Small intestine (tissue), 7 donors: ENCODE data around the gene SV2C. TPM values are rescaled to one million over a fixed set of nuclear protein-coding genes. Genes with fewer than 3 reads are reported as not detected.

Experiments
- DNase-seq, 2 donors: peaks; one replicate each; pipeline versions ENCODE4 v3.0.0 to v3.0.0-alpha.2; 2013
- FAIRE-seq: peaks from 2 replicates; lab custom pipeline; 2012; peaks lifted over from hg19 to GRCh38; lab: Jason Lieb, UNC
- H3K27ac ChIP-seq, 3 donors: one replicate each; pipeline ENCODE4 v1.5.1; 2013; ENCODE audit warnings: low read length in 2 of 3, mild to moderate bottlenecking in 2 of 3, control low read depth in 1 of 3, inconsistent platforms in 1 of 3, low read depth in 1 of 3, moderate library complexity in 1 of 3
- H3K27me3 ChIP-seq, 3 donors: one replicate each; pipeline ENCODE4 v1.6.1; 2013; ENCODE audit warnings: low read length in 3 of 3, inconsistent platforms in 1 of 3; ENCODE audit not compliant: control insufficient read depth in 3 of 3, insufficient read depth in 3 of 3
- H3K36me3 ChIP-seq, 3 donors: one replicate each; pipeline ENCODE4 v1.6.1; 2013; ENCODE audit warnings: low read length in 3 of 3, inconsistent platforms in 1 of 3, low read depth in 1 of 3, mild to moderate bottlenecking in 1 of 3, moderate library complexity in 1 of 3; ENCODE audit not compliant: control insufficient read depth in 3 of 3, insufficient read depth in 2 of 3
- H3K4me1 ChIP-seq, 3 donors: one replicate each; pipeline ENCODE4 v1.6.1; 2013; ENCODE audit warnings: low read length in 2 of 3, inconsistent platforms in 1 of 3, low read depth in 1 of 3, mild to moderate bottlenecking in 1 of 3, moderate library complexity in 1 of 3; ENCODE audit not compliant: control insufficient read depth in 3 of 3, insufficient read depth in 2 of 3
- H3K4me3 ChIP-seq, 3 donors: one replicate each; pipeline ENCODE4 v1.5.1; 2013; ENCODE audit warnings: low read length in 3 of 3, control low read depth in 1 of 3, inconsistent platforms in 1 of 3, low read depth in 1 of 3, mild to moderate bottlenecking in 1 of 3, moderate library complexity in 1 of 3
- H3K9me3 ChIP-seq, 2 donors: one replicate each; pipeline ENCODE4 v1.6.1; 2013; ENCODE audit warnings: low read depth in 1 of 2, low read length in 1 of 2; ENCODE audit not compliant: control insufficient read depth in 2 of 2, insufficient read depth in 1 of 2
- WGBS, 3 donors: extraction: QIAGEN DNeasy Blood & Tissue Kit; methylation state at CpG; one replicate each; pipeline ENCODE4 v1.1.7; 2013; 5-methylcytosine and 5-hydroxymethylcytosine counted together
- polyA plus RNA-seq, 4 donors: library from polyadenylated mRNA; stranded (reverse) in 3 of 4; unstranded in 1 of 4; fragments of 200-250 nt in 3 of 4; fragments of 120-200 nt in 1 of 4; gene quantifications; one replicate each; pipeline versions ENCODE4 v1.2.1 to v1.2.3, GENCODE V29; 2013
- donor health status: healthy with polysubstance abuse.
- donor health status: control.
- donor health status: control.
- donor health status: Bipolar disorder and iron deficiency.
- donor health status: healthy.

Gene SV2C
- polyA plus RNA-seq, 4 donors, result 0.03 to 1.6 TPM; not detected in 2

DNA sequence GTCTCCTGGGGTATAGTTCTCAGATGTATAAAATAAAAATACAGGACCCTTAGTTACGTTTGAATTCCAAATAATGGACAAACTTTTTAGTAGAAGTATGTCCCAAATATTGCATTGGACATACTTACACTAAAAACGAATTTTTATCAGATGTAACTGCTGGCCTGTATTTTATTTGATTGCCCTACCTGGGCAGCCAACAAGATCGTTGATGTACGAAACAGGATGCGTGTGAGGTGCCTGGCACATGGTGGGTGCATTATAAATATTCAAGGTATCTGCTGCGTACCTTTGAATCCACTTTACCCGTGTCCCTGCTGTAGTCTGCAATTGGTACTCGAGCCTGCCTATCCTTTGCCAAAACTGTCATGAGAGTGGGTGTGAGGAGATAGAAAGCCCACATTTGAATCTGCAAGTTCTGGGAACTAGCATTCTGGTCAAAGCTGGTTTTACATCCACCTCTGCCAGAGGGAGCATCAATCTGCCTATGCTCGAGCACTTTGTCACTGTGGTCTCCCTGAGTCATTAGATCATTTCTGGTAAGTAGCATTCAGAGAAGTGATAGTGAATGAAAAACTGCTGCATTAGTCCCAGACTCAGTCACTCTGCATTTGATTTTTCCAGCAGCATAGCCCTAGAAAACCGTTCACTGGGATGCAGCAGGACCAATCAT lies 186.2 kb downstream of the SV2C start:
- no peaks in the 10 kb centered on the region for H3K36me3 ChIP-seq
- H3K4me1 ChIP-seq, result no peaks in the 10 kb centered on the region
- 66 to 70% (median 70%) methylated on average over 10 of the region's 10 CpGs for WGBS, 3 donors
- DNase-seq (no peak), FAIRE-seq (no peak)
- peaks cover 0 to 5% of the 10 kb centered on the region in 2 donors for H3K9me3 ChIP-seq
- H3K27ac ChIP-seq, result no peak overlapping the region
- no peaks in the 10 kb centered on the region for H3K27me3 ChIP-seq
- no peak overlapping the region for H3K4me3 ChIP-seq

DNA sequence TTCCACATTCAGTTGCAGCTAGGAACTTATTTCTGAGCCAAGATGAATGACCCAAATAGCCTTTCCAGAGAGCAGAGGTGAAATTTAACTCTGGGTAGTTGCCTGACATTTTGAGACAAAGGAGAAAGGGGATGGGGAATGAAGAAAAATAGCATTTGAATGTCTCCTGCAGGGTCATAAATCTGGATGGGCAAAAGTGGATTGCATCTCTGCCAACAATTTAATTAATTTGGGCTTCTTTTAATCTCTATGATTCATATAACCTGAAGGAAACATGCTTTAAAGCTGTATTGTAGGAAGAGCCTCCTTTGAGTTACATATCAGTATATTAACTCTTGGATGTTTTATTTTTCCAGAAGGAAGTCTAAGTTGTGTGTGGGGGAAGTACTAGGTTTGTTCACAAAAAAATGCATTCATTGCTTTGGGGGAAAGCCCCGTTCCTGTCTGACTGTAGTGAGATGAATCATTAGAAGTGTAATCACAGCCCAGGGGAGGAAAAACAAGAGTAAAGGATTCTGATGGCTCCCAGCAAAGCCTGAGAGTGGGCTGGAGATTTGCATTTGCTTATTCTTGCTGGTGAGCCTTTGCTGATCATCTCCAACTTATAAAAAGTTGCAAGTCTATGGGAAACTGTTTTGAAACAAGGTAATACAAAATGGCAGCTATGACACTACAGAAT lies 186.9 kb downstream of the SV2C start:
- Histone ChIP-seq H3K36me3 (no peaks in the 10 kb centered on the region), H3K9me3 (peaks cover 0 to 5% of the 10 kb centered on the region in 2 donors), H3K27me3 (no peaks in the 10 kb centered on the region), H3K4me1 (no peaks in the 10 kb centered on the region), H3K4me3 (no peak overlapping the region), H3K27ac (no peak overlapping the region)
- 16 to 26% (median 24%) methylated on average over 1 of the region's 1 CpG for WGBS, 3 donors
- DNase-seq (no peak), FAIRE-seq (no peak)

DNA sequence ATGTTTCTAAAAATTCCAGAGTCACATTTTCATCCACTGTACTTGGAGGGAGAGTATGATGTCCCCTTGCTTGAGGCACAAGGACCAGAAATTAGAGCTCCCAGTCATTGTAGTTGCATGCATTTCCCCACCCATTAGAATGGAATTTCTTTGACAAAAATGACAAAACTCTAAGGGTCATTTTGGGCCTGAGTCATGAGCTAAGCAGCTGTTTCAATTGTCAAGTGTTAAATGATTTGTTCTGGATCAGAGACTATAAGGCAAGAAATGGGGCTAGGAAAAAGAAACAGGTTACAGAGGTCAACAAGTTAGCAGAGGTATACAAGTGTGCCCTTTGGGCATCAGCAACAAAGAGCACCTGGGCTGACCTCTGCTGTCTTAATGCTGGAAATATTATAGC lies 188.7 kb downstream of the SV2C start:
- H3K4me3 ChIP-seq, result no peak overlapping the region
- H3K36me3 ChIP-seq, result no peaks in the 10 kb centered on the region
- no peaks in the 10 kb centered on the region for H3K4me1 ChIP-seq
- H3K27ac ChIP-seq, result no peak overlapping the region
- H3K9me3 ChIP-seq, result peaks cover 0 to 5% of the 10 kb centered on the region in 2 donors
- H3K27me3 ChIP-seq, result no peaks in the 10 kb centered on the region
- DNase-seq (no peak), FAIRE-seq (no peak)

DNA sequence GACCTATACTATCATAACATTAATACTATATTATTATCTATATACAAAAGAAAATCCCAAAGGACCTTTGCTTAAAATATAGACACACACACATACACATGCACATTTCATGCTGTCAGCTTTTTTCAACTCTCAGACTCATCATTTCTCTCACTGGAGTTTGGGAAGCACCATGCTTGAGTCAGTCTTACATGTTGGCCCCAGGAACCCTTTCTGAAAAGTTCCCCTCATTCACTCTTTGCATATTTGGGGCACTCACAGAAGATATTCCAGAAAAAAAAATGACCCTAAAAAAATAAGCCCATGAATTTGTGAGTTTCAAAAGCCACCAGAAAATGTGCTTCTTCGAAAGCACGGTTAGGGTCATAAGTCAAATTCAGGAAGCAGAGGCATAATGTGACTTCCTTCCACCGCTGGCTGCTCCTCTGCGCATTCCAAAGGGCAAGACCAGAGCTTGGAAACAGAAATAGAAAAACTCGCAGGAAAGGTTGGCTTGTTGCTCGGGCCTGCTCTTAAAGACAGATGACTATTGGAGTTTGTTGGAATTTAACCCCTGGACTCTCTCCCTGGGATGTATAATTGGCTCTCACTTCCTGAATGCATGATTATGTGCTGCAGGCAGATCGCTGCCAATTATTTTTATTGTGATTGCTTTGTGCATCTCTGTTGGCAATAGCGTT lies 190.2 kb downstream of the SV2C start:
- Histone ChIP-seq H3K27me3 (no peaks in the 10 kb centered on the region), H3K36me3 (no peaks in the 10 kb centered on the region), H3K4me3 (no peak overlapping the region), H3K4me1 (no peaks in the 10 kb centered on the region), H3K9me3 (peaks cover 0 to 5% of the 10 kb centered on the region in 2 donors), H3K27ac (peak overlapping the region in 1 of 3 donors; percentile 44)
- FAIRE-seq (peak; percentile 72), DNase-seq (peak in 1 of 2 donors; percentile 96)
- WGBS, 3 donors, result 20 to 23% (median 21%) methylated on average over 8 of the region's 8 CpGs

DNA sequence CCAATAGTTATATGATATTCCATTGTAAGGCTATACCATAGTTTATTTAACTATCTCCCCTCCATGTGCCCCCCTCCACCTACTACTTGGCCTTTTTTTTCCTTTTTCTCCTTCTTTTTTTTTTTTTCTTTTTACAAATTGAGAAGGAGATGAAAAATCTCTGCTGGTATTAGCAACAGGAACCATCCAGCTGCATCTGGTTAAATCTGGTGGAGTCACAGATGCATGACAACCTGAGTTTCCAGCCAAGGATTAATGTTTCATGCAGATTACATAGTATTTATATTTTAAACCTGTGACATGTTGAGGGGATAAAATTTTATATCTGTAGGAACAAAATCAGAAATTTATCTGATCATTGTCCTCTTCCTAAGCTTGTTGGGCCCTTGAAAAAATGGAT lies 191.4 kb downstream of the SV2C start:
- FAIRE-seq (no peak), DNase-seq (no peak)
- Histone ChIP-seq H3K36me3 (no peaks in the 10 kb centered on the region), H3K4me1 (no peaks in the 10 kb centered on the region), H3K27me3 (no peaks in the 10 kb centered on the region), H3K27ac (no peak overlapping the region), H3K4me3 (no peak overlapping the region), H3K9me3 (peaks cover 0 to 5% of the 10 kb centered on the region in 2 donors)

DNA sequence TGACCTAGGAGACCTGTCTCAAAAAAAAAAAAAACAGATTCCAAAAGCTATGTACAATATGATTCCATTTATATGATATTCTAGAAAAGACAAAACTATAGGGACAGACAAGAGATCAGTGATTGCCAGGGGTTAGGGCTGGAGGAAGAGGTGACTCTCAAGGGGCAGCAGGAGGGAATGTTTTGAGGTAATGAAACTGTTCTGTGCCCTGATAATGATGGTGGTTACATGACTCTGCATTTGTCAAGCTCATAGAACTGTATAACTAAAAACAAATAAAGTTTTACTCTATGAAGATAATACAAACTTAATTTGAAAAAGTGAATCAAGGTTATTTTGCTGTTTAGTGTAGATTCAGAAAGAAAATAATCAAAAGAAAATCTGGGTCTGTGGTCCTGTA lies 194.6 kb downstream of the SV2C start:
- no peaks in the 10 kb centered on the region for H3K4me1 ChIP-seq
- no peak overlapping the region for H3K27ac ChIP-seq
- DNase-seq, result no peak
- H3K36me3 ChIP-seq, result no peaks in the 10 kb centered on the region
- H3K4me3 ChIP-seq, result no peak overlapping the region
- no peak for FAIRE-seq
- no peaks in the 10 kb centered on the region for H3K27me3 ChIP-seq
- H3K9me3 ChIP-seq, result peaks cover 0 to 5% of the 10 kb centered on the region in 2 donors

DNA sequence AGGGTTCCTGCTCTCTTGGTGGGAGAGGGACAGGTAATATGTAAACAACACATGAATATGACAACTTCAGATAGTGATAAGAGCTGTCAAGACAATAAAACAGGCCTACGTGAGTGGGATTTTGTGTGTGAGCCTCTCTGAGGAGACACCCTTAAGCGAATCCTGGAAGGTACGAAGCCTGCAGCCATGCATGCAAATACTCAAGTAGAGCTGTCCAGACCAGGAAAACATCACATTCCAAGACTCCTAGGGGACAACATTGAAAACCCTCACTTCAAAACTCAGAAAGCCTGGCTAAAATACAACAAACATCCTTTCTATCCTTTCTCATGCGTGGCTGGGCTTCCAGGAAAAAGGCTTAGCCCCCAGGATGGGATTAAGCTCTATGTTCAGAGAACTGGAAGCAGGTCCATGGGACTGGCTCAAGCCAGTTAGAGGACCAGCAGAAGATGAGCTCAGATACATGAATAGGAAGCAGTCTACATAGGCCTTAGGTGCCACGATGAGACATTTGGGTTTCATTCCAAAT lies 195.1 kb downstream of the SV2C start:
- Histone ChIP-seq H3K27me3 (no peaks in the 10 kb centered on the region), H3K27ac (no peak overlapping the region), H3K4me3 (no peak overlapping the region), H3K36me3 (no peaks in the 10 kb centered on the region), H3K4me1 (no peaks in the 10 kb centered on the region), H3K9me3 (peaks cover 0 to 5% of the 10 kb centered on the region in 2 donors)
- WGBS, 3 donors, result 89 to 92% (median 92%) methylated on average over 5 of the region's 5 CpGs
- DNase-seq (no peak), FAIRE-seq (no peak)

DNA sequence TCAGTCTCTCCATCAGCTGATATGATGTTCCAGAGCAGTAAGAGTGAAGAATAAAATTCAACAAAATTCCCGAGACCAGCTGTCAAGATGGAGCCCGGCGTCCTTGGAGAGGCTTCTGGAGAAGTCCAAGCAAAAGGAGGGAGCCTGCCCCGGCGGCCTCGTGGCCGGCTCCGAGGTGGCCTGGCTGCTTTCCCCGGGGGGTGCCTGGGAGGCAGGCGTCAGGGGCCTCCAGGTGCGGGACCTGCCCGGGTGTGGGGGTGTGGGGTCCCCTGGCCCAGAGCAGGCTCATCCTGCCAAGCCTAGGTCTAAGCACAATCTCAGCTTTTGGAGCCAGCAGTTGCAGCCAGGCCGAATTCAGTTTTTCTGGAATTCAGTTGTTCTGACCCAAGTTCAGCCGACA lies 197.3 kb downstream of the SV2C start:
- 93 to 97% (median 96%) methylated on average over 14 of the region's 14 CpGs for WGBS, 3 donors
- no peaks in the 10 kb centered on the region for H3K27me3 ChIP-seq
- no peak for DNase-seq
- no peak overlapping the region for H3K4me3 ChIP-seq
- no peaks in the 10 kb centered on the region for H3K4me1 ChIP-seq
- no peak overlapping the region for H3K27ac ChIP-seq
- no peaks in the 10 kb centered on the region for H3K36me3 ChIP-seq
- no peak for FAIRE-seq
- no peaks in the 10 kb centered on the region for H3K9me3 ChIP-seq
